ENCODE measurements around the gene MYH9. TPM values are rescaled to one million over a fixed set of nuclear protein-coding genes. Genes with fewer than 3 reads are reported as not detected.
"Not testable (repeated sequence)": the region's sequence is repeated elsewhere in the genome, so short reads cannot be mapped to it uniquely, and the experiment has no call there.

The MYH9 gene
- 69.7 and 99.6 TPM in 2 replicates for total RNA-seq (2014; rRNA removed; shearing (Covaris generic))
- polyA plus RNA-seq (2015; cell fraction: cytosol; rRNA removed), result 124 and 171 TPM in 2 replicates
- 34.3 and 43.3 TPM in 2 replicates for polyA plus RNA-seq (2015; cell fraction: nucleus; rRNA removed)

DNA sequence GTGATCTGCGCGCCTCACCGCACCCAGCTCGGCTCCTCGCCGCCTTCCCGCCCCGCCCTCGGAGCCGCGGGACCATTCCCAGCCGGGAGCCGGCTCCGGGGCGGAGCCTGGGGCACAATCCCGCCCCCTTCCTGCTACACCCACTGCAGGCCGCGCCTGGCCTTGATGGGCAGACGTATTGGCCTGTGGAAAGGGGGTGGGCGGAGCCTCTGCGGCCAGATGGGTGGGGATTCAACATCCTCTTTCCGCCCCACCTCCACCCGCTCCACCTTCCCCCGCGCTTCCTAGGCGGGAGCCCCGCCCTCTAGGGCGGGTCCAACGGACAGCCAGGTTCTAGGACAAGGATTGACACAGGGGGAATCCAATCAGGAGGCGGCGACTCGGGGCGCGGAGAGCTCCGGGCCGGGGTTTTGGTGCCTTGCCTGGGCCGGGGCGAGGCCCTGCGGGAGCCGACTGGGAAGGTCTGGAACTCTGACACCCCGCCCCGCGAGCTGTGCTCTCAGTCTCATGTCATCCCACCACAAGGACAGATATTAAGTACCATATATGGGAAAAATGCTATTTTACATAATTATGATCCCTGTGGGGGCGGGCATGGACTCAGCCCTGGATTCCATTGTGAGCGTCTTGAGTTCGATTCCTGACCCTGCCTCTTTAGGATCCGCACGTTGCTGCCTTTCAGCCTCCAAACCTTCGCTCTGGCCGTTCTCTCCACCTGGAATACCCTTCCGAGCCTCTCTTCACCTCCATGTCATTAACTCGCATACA is at the start of gene MYH9:
Gene MYH9 (minus strand): TSS at position 9 of the 768 bp plus-strand sequence. CDS start 38,731 bp downstream, outside the sequence.
- in situ Hi-C loops (cut with HindIII; ENCODE audit: low pct_unique_long_range_greater_than_20kb, low sequenced_read_pairs), result no loop called here
- DNase-seq (ENCODE audit: low read depth, low spot score), result peak; percentile 100

DNA sequence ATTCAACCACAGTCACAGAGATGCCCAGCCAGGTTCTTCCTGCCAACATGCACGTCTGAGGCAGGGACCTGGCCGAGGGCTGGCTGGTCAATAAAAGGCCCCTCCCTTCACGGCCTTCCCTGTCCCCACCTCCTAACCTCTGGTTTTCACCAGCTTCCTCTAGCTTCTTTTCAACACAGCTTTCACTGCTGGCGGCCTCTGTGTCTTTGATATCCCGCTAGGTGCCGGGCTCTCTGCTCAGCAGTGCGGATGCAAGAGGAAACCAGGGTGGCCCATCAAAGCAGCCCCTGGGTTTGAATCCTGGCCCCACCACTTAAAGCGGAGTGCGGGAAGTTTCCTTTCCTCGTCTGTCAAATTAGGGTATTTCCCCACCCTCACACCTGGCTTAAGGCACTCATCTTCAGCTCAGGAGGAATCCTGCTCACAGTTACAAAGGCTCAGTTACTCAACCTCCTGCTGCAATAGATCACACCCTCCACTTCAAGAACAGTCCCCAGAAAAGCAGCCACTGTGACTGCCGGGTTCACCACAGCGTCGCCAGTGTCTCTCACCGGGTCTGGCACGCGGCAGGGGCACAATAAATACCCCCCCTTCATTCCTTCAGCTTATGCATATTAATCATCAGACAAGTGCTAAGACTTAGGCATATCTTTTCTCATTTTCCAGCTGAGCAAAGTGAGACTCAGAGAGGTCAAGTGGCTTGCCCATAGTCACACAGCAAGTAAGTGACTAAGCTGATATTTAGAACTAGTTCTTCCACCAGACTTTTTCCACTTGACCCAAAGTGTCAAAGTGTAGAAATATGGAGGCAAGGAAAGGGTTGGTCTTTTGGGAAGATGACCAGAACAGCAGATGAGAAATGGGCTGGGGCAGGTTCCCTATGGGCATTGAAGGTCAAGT is 48.0 kb upstream of the MYH9 start:
- DNase-seq (ENCODE audit: low read depth, low spot score), result no peak
- in situ Hi-C loops (cut with HindIII; ENCODE audit: low pct_unique_long_range_greater_than_20kb, low sequenced_read_pairs), result no loop called here

DNA sequence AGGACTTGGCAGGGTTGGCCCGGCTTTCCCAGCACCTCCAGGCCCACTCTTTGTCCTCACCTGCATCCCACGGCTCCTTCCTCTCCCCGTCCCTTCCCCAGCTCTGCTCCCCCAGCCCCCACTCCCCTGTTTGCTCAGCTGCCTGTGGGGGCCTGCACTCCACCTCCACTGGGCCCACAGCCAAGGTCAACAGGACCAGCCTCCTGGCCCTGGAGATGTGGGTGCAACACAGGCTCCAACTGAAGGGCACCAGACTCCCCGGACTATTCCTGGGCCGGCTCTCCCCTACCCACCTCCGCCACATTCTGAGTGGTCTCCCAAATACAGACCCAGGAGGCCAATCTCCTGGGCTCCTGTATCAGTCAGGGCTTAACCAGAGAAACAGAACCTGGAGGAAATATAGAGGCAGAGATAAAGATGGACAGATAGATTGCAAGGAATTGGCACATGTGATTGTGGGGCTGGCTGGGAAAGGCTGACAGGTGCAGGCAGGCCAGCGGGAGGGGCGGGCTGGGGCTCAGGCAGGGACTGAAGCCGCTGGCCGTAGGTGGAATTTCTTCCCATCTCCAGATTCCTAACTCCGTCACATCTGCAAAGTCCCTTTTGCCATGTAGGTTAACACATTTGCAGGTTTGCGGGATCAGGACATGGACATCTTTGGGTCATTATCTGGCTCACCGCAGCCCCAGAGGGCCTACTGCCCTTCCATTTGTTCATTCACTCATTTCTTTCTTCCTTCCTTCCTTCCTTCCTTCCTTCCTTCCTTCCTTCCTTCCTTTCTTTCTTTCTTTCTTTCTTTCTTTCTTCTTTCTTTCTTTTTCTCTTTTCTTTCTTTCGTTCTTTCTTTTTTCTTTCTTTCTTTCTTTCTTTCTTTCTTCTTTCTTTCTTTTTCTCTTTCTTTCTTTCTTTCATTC is 45.8 kb upstream of the MYH9 start:
- in situ Hi-C loops (cut with HindIII; ENCODE audit: low pct_unique_long_range_greater_than_20kb, low sequenced_read_pairs), result no loop called here

DNA sequence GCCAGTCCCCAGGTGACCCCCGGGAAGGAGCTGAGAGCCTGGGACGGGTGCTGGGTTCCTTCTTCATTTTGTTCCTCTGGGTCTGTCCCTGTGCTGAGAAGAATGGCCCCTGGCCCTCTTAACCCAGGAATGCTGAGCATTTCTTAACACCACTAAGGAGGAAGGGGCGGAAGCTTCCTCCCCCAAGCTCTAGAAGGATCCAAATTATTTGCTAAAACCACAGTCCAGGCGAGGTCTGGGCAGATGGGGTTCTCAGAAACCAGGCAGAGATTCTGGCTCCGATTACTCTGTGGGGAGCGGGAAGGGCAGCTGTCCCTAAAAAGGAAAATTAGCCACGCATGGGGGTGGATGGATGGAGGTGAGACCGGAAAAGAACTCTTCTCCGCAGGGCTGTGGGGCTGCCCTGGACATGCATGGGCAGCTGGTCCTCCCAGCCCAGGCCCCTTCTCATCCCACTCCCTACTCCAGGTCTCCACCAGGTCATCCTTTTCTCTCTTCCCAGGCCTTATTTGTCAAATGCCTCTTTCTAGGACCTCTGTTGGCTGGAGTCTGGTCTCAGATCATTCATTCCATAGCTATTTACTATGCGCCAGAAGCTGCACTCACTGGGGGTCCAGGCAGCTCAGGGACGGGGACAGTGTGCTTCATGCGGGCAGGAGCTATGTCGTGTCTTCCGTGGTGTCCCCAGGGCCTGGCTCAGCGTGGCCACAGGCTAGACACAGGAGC is 45.0 kb upstream of the MYH9 start:
- in situ Hi-C loops (cut with HindIII; ENCODE audit: low pct_unique_long_range_greater_than_20kb, low sequenced_read_pairs), result no loop called here
- no peak for DNase-seq (ENCODE audit: low read depth, low spot score)

More for the DNA sequence above, 45.8 kb upstream of the MYH9 start:
- no peak for DNase-seq (ENCODE audit: low read depth, low spot score)

GRCh38 chr22:36431977-36432376 is 44.2 kb upstream of the MYH9 start:
- in situ Hi-C loops (cut with HindIII; ENCODE audit: low pct_unique_long_range_greater_than_20kb, low sequenced_read_pairs), result no loop called here
- DNase-seq (ENCODE audit: low read depth, low spot score), result no peak

GRCh38 chr22:36430863-36431262 is 43.1 kb upstream of the MYH9 start:
- in situ Hi-C loops (cut with HindIII; ENCODE audit: low pct_unique_long_range_greater_than_20kb, low sequenced_read_pairs), result no loop called here
- no peak for DNase-seq (ENCODE audit: low read depth, low spot score)

GRCh38 chr22:36427952-36428351 is 40.2 kb upstream of the MYH9 start:
- in situ Hi-C loops (cut with HindIII; ENCODE audit: low pct_unique_long_range_greater_than_20kb, low sequenced_read_pairs); DNase-seq (ENCODE audit: low read depth, low spot score): not testable (repeated sequence)

GRCh38 chr22:36425977-36426523 is 38.3 kb upstream of the MYH9 start:
- DNase-seq (ENCODE audit: low read depth, low spot score), result peak; percentile 51

DNA sequence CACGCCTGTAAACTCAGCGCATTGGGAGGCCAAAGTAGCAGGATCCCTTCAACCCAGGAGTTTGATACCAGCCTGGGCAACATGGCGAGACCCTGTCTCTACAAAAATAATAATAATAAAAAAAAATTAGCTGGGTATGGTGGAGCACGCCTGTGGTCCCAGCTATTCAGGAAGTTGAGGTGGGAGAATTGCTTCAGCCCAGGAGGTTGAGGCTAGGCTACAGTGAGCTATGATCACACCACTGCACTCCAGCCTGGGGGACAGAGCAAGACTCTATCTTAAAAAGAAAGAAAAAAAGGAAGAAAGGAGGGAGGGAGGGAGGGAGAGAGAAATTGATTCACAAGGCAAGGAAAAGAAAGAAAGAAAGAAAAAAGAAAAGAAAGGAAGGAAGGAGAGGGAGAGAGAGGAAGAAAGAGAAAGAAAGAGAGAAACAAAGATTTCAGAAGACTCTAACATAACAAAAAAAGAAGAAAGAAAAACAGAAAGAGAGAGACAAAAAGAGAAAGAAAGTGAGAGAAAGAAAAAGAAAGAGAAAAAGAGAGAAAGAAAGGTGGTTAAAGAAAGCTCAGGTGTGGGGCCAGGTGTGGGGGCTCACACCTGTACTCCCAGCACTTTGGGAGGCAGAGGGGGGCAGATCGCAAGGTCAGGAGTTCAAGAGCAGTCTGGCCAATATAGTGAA is 37.3 kb upstream of the MYH9 start:
- in situ Hi-C loops (cut with HindIII; ENCODE audit: low pct_unique_long_range_greater_than_20kb, low sequenced_read_pairs), result no loop called here

More at GRCh38 chr22:36425977-36426523, 38.3 kb upstream of the MYH9 start:
- in situ Hi-C loops (cut with HindIII; ENCODE audit: low pct_unique_long_range_greater_than_20kb, low sequenced_read_pairs), result no loop called here

GRCh38 chr22:36424466-36424865 is 36.7 kb upstream of the MYH9 start:
- DNase-seq (ENCODE audit: low read depth, low spot score); in situ Hi-C loops (cut with HindIII; ENCODE audit: low pct_unique_long_range_greater_than_20kb, low sequenced_read_pairs): not testable (repeated sequence)

More for the DNA sequence above, 37.3 kb upstream of the MYH9 start:
- no peak for DNase-seq (ENCODE audit: low read depth, low spot score)

DNA sequence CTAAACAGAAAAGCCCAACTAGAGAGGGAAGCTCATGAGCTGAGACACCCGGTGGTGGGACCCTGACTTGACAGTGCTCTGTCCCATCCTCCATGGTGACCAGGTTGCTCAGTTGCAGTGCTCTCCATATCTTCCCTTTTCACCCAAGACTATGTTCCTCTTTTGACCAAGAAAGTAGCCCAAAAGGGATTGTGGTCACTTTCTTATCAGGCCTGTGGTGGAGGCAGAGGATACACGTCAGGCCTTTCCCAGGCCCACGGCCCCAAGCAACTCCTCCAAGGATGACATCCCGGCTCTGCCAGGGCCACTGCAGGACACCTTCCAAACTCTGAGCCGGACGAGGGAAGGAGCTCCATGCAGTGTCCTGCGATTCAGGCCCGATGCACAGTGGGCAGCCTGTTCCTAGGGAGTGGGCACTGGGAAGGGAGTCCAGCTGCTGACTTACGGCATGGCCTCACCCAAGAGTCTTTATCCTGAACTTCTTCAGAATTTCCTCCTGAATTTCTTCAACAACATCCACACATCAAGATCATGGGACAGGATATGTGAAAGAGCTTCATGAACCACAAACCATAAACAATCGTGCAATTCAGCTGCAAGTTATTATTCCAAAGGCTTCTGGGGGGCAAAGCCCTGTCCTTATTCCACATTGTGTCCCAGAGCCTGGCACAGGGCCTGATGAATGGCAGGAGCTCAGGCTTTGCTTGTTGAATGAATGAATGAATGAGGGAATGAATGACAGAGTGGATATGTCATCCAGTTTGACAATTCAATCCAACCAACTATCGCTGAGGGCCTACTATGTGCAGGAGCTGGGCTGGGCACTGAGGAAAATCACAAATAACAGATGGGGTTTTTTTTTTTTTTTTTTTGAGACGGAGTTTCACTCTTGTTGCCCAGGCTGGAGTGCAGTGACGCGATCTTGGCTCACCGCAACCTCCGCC is 36.0 kb upstream of the MYH9 start:
- peak; percentile 91 for DNase-seq (ENCODE audit: low read depth, low spot score)
- in situ Hi-C loops (cut with HindIII; ENCODE audit: low pct_unique_long_range_greater_than_20kb, low sequenced_read_pairs), result no loop called here

DNA sequence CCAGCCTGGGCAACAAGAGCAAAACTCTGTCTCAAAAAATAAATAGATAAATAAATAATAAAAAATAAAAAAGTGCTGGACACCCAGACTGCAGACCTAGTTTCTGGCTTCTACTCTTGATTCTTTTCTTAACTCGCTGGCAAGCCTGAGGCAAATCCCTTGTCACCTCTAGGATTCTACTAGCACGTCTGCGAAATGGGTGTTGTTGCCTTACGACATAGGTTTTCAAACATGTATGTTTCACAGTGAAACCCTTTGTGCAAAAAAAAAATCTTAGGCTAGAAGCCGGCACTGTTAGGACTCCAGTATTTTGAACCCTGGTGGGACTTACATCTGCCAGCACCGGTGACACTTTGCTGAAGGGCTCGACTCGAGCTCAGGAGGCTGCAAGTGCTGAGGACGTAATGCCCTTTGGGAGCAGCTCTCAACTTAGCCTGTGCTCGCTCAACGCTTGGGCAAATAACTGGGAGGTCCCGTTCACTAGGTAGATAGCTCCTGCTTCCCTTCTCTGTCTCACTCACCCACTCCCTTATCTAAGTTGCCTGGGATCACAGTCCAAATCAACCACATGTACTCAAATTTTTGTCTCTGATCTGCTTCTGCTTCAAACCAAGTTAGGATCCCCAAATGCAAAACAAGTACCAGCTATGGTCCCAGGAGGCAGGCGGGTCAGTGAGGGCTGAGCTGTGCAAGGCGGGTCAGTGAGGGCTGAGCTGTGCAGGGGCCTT is 34.7 kb upstream of the MYH9 start:
- DNase-seq (ENCODE audit: low read depth, low spot score), result no peak
- in situ Hi-C loops (cut with HindIII; ENCODE audit: low pct_unique_long_range_greater_than_20kb, low sequenced_read_pairs), result no loop called here

DNA sequence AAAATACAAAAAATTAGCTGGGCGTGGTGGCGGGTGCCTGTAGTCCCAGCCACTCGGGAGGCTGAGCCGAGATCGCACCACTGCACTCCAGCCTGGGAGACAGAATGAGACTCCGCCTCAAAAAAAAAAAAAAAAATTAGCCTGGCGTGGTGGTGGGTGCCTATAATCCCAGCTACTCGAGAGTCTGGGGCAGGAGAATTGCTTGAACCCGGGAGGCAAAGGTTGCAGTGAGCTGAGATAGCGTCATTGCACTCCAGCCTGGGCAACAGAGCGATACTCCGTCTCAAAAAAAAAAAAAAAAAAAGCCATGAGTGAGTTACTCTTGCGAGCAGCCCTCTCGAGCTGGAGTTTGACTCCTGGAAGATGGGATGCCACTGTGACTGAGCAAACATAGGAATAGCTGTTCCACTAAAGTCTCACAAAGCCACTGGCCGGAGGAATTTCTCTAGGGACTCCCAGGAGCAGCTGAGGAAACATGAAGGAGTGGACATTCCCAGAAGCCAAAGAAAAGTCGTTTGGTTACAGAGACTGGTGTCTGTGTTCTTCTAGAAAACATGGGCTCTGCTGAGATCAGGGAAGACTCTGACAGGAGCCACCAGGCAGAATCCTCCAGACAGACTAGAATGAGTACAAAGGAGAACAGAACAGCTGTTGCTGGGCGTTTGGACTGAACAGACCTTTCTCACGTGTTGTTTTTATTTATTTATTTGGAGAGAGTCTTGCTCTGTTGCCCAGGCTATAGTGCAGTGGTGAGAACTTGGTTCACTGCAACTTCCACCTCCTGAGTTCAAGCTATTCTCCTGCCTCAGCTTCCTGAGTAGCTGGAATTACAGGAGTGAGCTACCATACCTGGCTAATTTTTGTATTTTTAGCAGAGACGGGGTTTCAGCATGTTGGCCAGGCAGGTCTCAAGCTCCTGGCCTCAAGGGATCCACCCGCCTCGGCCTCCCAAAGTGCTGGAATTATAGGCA is 32.4 kb upstream of the MYH9 start:
- DNase-seq (ENCODE audit: low read depth, low spot score), result no peak
- in situ Hi-C loops (cut with HindIII; ENCODE audit: low pct_unique_long_range_greater_than_20kb, low sequenced_read_pairs), result no loop called here
